Activated CD8-positive, alpha-beta T cell treated with anti-CD3 and anti-CD28 coated beads for 36 hours (primary cell): ENCODE measurements around the gene KIF24. TPM values are rescaled to one million over a fixed set of nuclear protein-coding genes. Genes with fewer than 3 reads are reported as not detected.

Experiments used
- ATAC-seq: fragments of 200-7000 bp; cut with Tn5 transposase; one replicate; pipeline ENCODE4 v1.10.0; 2021; ENCODE audit warnings: mild to moderate bottlenecking, moderate library complexity
- CTCF ChIA-PET: fragments of 350-600 bp; sonication (Branson Sonifier 250); formaldehyde crosslinking; loops from one replicate; lab custom pipeline; 2021; ENCODE audit warnings: antibody characterized with exemption; lab: Charles Lee
- POLR2A ChIA-PET: fragments of 350-600 bp; sonication (Branson Sonifier 250); formaldehyde crosslinking; loops from one replicate; lab custom pipeline; 2021; ENCODE audit warnings: antibody characterized with exemption; lab: Charles Lee
- DNase-seq: peaks from one replicate; pipeline ENCODE4 v3.0.0-alpha.2; 2020
- H3K27ac Mint-ChIP-seq: one replicate; pipeline ENCODE4 v1.8.0; 2021; ENCODE audit warnings: mild to moderate bottlenecking, mixed read lengths
- H3K27me3 Mint-ChIP-seq: one replicate; pipeline ENCODE4 v1.8.0; 2021; ENCODE audit warnings: mixed read lengths
- H3K36me3 Mint-ChIP-seq: one replicate; pipeline ENCODE4 v1.8.0; 2021; ENCODE audit warnings: low read depth, mixed read lengths
- H3K4me1 Mint-ChIP-seq: one replicate; pipeline ENCODE4 v1.8.0; 2021; ENCODE audit warnings: low read depth, mixed read lengths
- H3K4me3 Mint-ChIP-seq: one replicate; pipeline ENCODE4 v1.8.0; 2021; ENCODE audit warnings: mild to moderate bottlenecking, moderate library complexity, mixed read lengths
- H3K9me3 Mint-ChIP-seq: one replicate; pipeline ENCODE4 v1.8.0; 2021; ENCODE audit warnings: mixed read lengths
- CTCF ChIP-seq: fragments of 200-600 bp; IDR thresholded peaks from one replicate; pipeline ENCODE4 v1.8.0; 2022; ENCODE audit warnings: antibody characterized with exemption, mild to moderate bottlenecking
- intact Hi-C: fragments of 100-400 bp; cut with micrococcal nuclease; formaldehyde crosslinking; loops from one replicate; pipeline ENCODE4 v1.10.0; 2022
- total RNA-seq, 2 experiments: library from RNA; stranded (reverse); gene quantifications; one replicate each; pipeline ENCODE4 v1.2.3, GENCODE V29; 2021

The KIF24 gene
- total RNA-seq, 2 experiments from 2014 or later, result 5.8 to 5.9 TPM

GRCh38 chr9:34373749-34374148, 44.7 kb upstream of the KIF24 start:
- TF ChIP-seq CTCF, result no peak
- intact Hi-C loops, result loop anchor here (10.0 kb wide), 1 partner anchor 329 kb away; the partner anchor contains the start of gene UBAP2
- H3K4me1 Mint-ChIP-seq, result peaks cover 20% of the 10 kb centered on the region
- CTCF ChIA-PET, result interaction anchor here (2.7 to 9.4 kb wide), 3 partner anchors 9 to 41 kb away, joined by 10 to 117 read pairs (median 30); no protein-coding TSS in a partner anchor
- no peak overlapping the region for H3K4me3 Mint-ChIP-seq
- POLR2A ChIA-PET, result interaction anchor here (0.6 kb wide), 1 partner anchor 196 kb away, joined by 4 read pairs; no protein-coding TSS in a partner anchor
- H3K27me3 Mint-ChIP-seq, result no peaks in the 10 kb centered on the region
- no peak for ATAC-seq
- H3K27ac Mint-ChIP-seq, result no peak overlapping the region
- peaks cover 21% of the 10 kb centered on the region for H3K36me3 Mint-ChIP-seq
- no peak for DNase-seq
- peaks cover 3% of the 10 kb centered on the region for H3K9me3 Mint-ChIP-seq

GRCh38 chr9:34372467-34373011, 43.5 kb upstream of the KIF24 start:
- intact Hi-C loops, result loop anchor here (10.0 kb wide), 1 partner anchor 328 kb away; the partner anchor contains the start of gene UBAP2
- ChIA-PET CTCF (interaction anchor here (1.0 to 9.4 kb wide), 2 partner anchors 35 to 39 kb away, joined by 3 to 117 read pairs; no protein-coding TSS in a partner anchor), POLR2A (interaction anchor here (0.6 kb wide), 1 partner anchor 613 kb away, joined by 3 read pairs; no protein-coding TSS in a partner anchor)
- H3K9me3 Mint-ChIP-seq, result peaks cover 3% of the 10 kb centered on the region
- ATAC-seq, result no peak
- TF ChIP-seq CTCF, result no peak
- peaks cover 24% of the 10 kb centered on the region for H3K36me3 Mint-ChIP-seq
- H3K27me3 Mint-ChIP-seq, result no peaks in the 10 kb centered on the region
- no peak for DNase-seq
- peaks cover 20% of the 10 kb centered on the region for H3K4me1 Mint-ChIP-seq
- no peak overlapping the region for H3K4me3 Mint-ChIP-seq
- no peak overlapping the region for H3K27ac Mint-ChIP-seq

- CTCF ChIA-PET, result interaction anchor here (1.0 to 9.4 kb wide), 2 partner anchors 34 to 39 kb away, joined by 3 to 117 read pairs; no protein-coding TSS in a partner anchor
- Mint-ChIP-seq H3K4me3 (no peak overlapping the region), H3K4me1 (peaks cover 20% of the 10 kb centered on the region)
These were observed 42.9 kb upstream of the KIF24 start for GRCh38 chr9:34371886-34372466.

GRCh38 chr9:34370970-34371880, 42.2 kb upstream of the KIF24 start:
- no peak for DNase-seq
- H3K27ac Mint-ChIP-seq, result no peak overlapping the region
- ChIA-PET POLR2A (no interaction called here), CTCF (no interaction called here)
- no peaks in the 10 kb centered on the region for H3K27me3 Mint-ChIP-seq
- no peak for ATAC-seq
- intact Hi-C loops, result loop anchor here (10.0 kb wide), 1 partner anchor 326 kb away; the partner anchor contains the start of gene UBAP2
- H3K9me3 Mint-ChIP-seq, result peaks cover 7% of the 10 kb centered on the region
- H3K36me3 Mint-ChIP-seq, result peaks cover 29% of the 10 kb centered on the region
- H3K4me3 Mint-ChIP-seq, result no peak overlapping the region
- no peak for TF ChIP-seq CTCF
- H3K4me1 Mint-ChIP-seq, result peaks cover 19% of the 10 kb centered on the region

More at GRCh38 chr9:34371886-34372466, 42.9 kb upstream of the KIF24 start:
- peaks cover 3% of the 10 kb centered on the region for H3K9me3 Mint-ChIP-seq
- TF ChIP-seq CTCF, result no peak
- intact Hi-C loops, result loop anchor here (10.0 kb wide), 1 partner anchor 327 kb away; the partner anchor contains the start of gene UBAP2
- POLR2A ChIA-PET, result no interaction called here
- H3K27me3 Mint-ChIP-seq, result no peaks in the 10 kb centered on the region
- no peak for ATAC-seq
- no peak for DNase-seq
- no peak overlapping the region for H3K27ac Mint-ChIP-seq
- H3K36me3 Mint-ChIP-seq, result peaks cover 24% of the 10 kb centered on the region
